Lower leg skin (tissue), 4 donors: ENCODE results near the gene DTNB. TPM values are rescaled to one million over a fixed set of nuclear protein-coding genes. Genes with fewer than 3 reads are reported as not detected.
A peak's percentile ranks its signal among the peaks of the same experiment; 100 is the strongest.

ENCODE experiments used
- DNase-seq, 2 donors: peaks; one replicate each; pipeline ENCODE4 v3.0.0-alpha.2; 2019; ENCODE audit warnings: low spot score in 2 of 2
- H3K4me3 ChIP-seq: fragments of 200-600 bp; sonication (generic); 2 replicates; pipeline ENCODE4 v1.5.1; 2017; ENCODE audit warnings: mild to moderate bottlenecking, low read depth; ENCODE audit not compliant: poor library complexity, severe bottlenecking
- CTCF ChIP-seq, 3 donors: fragments of 450-650 bp; IDR thresholded peaks; one replicate each; pipeline ENCODE4 v1.5.1; 2016; ENCODE audit warnings: antibody characterized with exemption in 3 of 3, mild to moderate bottlenecking in 3 of 3, moderate library complexity in 2 of 3
- POLR2A ChIP-seq, 2 donors: fragments of 450-650 bp; IDR thresholded peaks; one replicate each; pipeline ENCODE4 v1.6.1; 2016 to 2017; ENCODE audit warnings: antibody characterized with exemption in 2 of 2, mild to moderate bottlenecking in 1 of 2, moderate library complexity in 1 of 2
- WGBS, 2 donors: methylation state at CpG; one replicate each; pipeline ENCODE4 v1.1.5; 2018; 5-methylcytosine and 5-hydroxymethylcytosine counted together
- intact Hi-C: fragments of 100-400 bp; cut with DNase I; formaldehyde crosslinking; loops from one replicate; pipeline ENCODE4 v1.15.0; 2023; ENCODE audit warnings: low total_unique reads
- total RNA-seq, 4 donors: library from RNA; depleted of rRNA; stranded (reverse); fragments of >200 nt; gene quantifications; one replicate each; pipeline ENCODE4 v1.1.0, GENCODE V29; 2016

Gene DTNB
- 10 to 100 TPM in 3 of 4 donors, 1 to 10 TPM in 1; 8.8 to 15.2 (median 12.7) TPM for total RNA-seq

- DNase-seq: peak; percentile 81 to 97
- intact Hi-C loops: no loop called here
- WGBS, 2 donors: 0 to 3% methylated on average over 3 of the region's 111 CpGs
- TF ChIP-seq CTCF (IDR thresholded peaks at IDR 0.05): no peak
- no peak for TF ChIP-seq POLR2A (IDR thresholded peaks at IDR 0.05)
- H3K4me3 ChIP-seq: peak within 1 kb of the TSS; percentile 75
These were observed at the start of gene DTNB for GRCh38 chr2:25673300-25674076. Gene DTNB (minus strand): TSS chr2:25673577. CDS start chr2:25652660, 20,917 bp downstream.

GRCh38 chr2:25722224-25722623, 48.8 kb upstream of the DTNB start:
- intact Hi-C loops: no loop called here
- TF ChIP-seq CTCF (IDR thresholded peaks at IDR 0.05) (no peak), POLR2A (IDR thresholded peaks at IDR 0.05) (no peak)
- H3K4me3 ChIP-seq: no peak overlapping the region
- DNase-seq: no peak
- WGBS, 2 donors: 68 to 75% methylated on average over 3 of the region's 3 CpGs

- no peak for DNase-seq
- TF ChIP-seq POLR2A (IDR thresholded peaks at IDR 0.05) (no peak), CTCF (IDR thresholded peaks at IDR 0.05) (no peak)
- WGBS, 2 donors: 55 to 61% methylated on average over 1 of the region's 1 CpG
- intact Hi-C loops: no loop called here
- H3K4me3 ChIP-seq: no peak overlapping the region
These were observed 47.2 kb upstream of the DTNB start for GRCh38 chr2:25720575-25720974.

- DNase-seq: no peak
- H3K4me3 ChIP-seq: no peak overlapping the region
- WGBS, 2 donors: 77 to 88% methylated on average over 1 of the region's 1 CpG
- TF ChIP-seq CTCF (IDR thresholded peaks at IDR 0.05) (no peak), POLR2A (IDR thresholded peaks at IDR 0.05) (no peak)
- intact Hi-C loops: no loop called here
These were observed 41.4 kb upstream of the DTNB start for GRCh38 chr2:25714740-25715139.

- DNase-seq: no peak
- TF ChIP-seq POLR2A (IDR thresholded peaks at IDR 0.05): no peak
- TF ChIP-seq CTCF (IDR thresholded peaks at IDR 0.05): no peak
- WGBS, 2 donors: 72 to 79% methylated on average over 5 of the region's 5 CpGs
- H3K4me3 ChIP-seq: no peak overlapping the region
- intact Hi-C loops: no loop called here
These were observed 39.1 kb upstream of the DTNB start for GRCh38 chr2:25712455-25712854.
